Activated naive CD8-positive, alpha-beta T cell (primary cell): Measurements from ENCODE around the gene PRDM16.

ENCODE experiments used
- H3K27ac Mint-ChIP-seq: one replicate; pipeline ENCODE4 v1.8.0; 2021; ENCODE audit warnings: mixed read lengths
- H3K27me3 Mint-ChIP-seq: one replicate; pipeline ENCODE4 v1.8.0; 2021; ENCODE audit warnings: mixed read lengths
- H3K36me3 Mint-ChIP-seq: one replicate; pipeline ENCODE4 v1.8.0; 2021; ENCODE audit warnings: mixed read lengths
- H3K4me1 Mint-ChIP-seq: one replicate; pipeline ENCODE4 v1.8.0; 2021; ENCODE audit warnings: low read depth, mixed read lengths
- H3K4me3 Mint-ChIP-seq: one replicate; pipeline ENCODE4 v1.8.0; 2021; ENCODE audit warnings: mild to moderate bottlenecking, mixed read lengths
- H3K9me3 Mint-ChIP-seq: one replicate; pipeline ENCODE4 v1.8.0; 2021; ENCODE audit warnings: low read depth, mixed read lengths

Gene PRDM16

GRCh38 chr1:3067301-3067670 is 1.7 kb upstream of the PRDM16 start:
- peaks cover 2% of the 10 kb centered on the region for H3K4me1 Mint-ChIP-seq
- H3K9me3 Mint-ChIP-seq = no peaks in the 10 kb centered on the region
- H3K36me3 Mint-ChIP-seq = no peaks in the 10 kb centered on the region
- no peak overlapping the region for H3K4me3 Mint-ChIP-seq
- no peak overlapping the region for H3K27ac Mint-ChIP-seq
- H3K27me3 Mint-ChIP-seq = peaks cover 4% of the 10 kb centered on the region

- Mint-ChIP-seq H3K27me3 (peaks cover 5% of the 10 kb centered on the region), H3K9me3 (no peaks in the 10 kb centered on the region), H3K4me3 (no peak overlapping the region), H3K27ac (no peak overlapping the region), H3K36me3 (no peaks in the 10 kb centered on the region), H3K4me1 (peaks cover 2% of the 10 kb centered on the region)
Observed at GRCh38 chr1:3067671-3068563, 1.1 kb upstream of the PRDM16 start.

- peaks cover 2% of the 10 kb centered on the region for H3K4me1 Mint-ChIP-seq
- H3K36me3 Mint-ChIP-seq = no peaks in the 10 kb centered on the region
- H3K4me3 Mint-ChIP-seq = peak overlapping the region; percentile 65
- peaks cover 5% of the 10 kb centered on the region for H3K27me3 Mint-ChIP-seq
- no peaks in the 10 kb centered on the region for H3K9me3 Mint-ChIP-seq
- H3K27ac Mint-ChIP-seq = no peak overlapping the region
Observed at GRCh38 chr1:3069491-3070308, 697 bp downstream of the PRDM16 start.

- H3K4me3 Mint-ChIP-seq = no peak overlapping the region
- H3K27ac Mint-ChIP-seq = no peak overlapping the region
Observed at GRCh38 chr1:3070309-3070643, 1.3 kb downstream of the PRDM16 start.

GRCh38 chr1:3070644-3071564 is 1.9 kb downstream of the PRDM16 start:
- Mint-ChIP-seq H3K4me1 (peaks cover 2% of the 10 kb centered on the region), H3K27ac (no peak overlapping the region), H3K9me3 (no peaks in the 10 kb centered on the region), H3K27me3 (peaks cover 7% of the 10 kb centered on the region), H3K4me3 (peak overlapping the region; percentile 30), H3K36me3 (no peaks in the 10 kb centered on the region)

More at GRCh38 chr1:3070309-3070643, 1.3 kb downstream of the PRDM16 start:
- Mint-ChIP-seq H3K4me1 (peaks cover 2% of the 10 kb centered on the region), H3K27me3 (peaks cover 7% of the 10 kb centered on the region), H3K9me3 (no peaks in the 10 kb centered on the region), H3K36me3 (no peaks in the 10 kb centered on the region)

GRCh38 chr1:3071565-3072390 is 2.8 kb downstream of the PRDM16 start:
- Mint-ChIP-seq H3K27me3 (peaks cover 7% of the 10 kb centered on the region), H3K4me3 (peak overlapping the region; percentile 30), H3K36me3 (no peaks in the 10 kb centered on the region), H3K9me3 (no peaks in the 10 kb centered on the region), H3K27ac (no peak overlapping the region), H3K4me1 (peaks cover 2% of the 10 kb centered on the region)

- Mint-ChIP-seq H3K27me3 (peaks cover 7% of the 10 kb centered on the region), H3K27ac (no peak overlapping the region), H3K4me1 (peaks cover 2% of the 10 kb centered on the region), H3K4me3 (no peak overlapping the region), H3K9me3 (no peaks in the 10 kb centered on the region), H3K36me3 (no peaks in the 10 kb centered on the region)
Observed at GRCh38 chr1:3072391-3073185, 3.6 kb downstream of the PRDM16 start.

- Mint-ChIP-seq H3K27ac (no peak overlapping the region), H3K9me3 (no peaks in the 10 kb centered on the region), H3K4me3 (no peak overlapping the region), H3K27me3 (peaks cover 7% of the 10 kb centered on the region), H3K36me3 (no peaks in the 10 kb centered on the region), H3K4me1 (peaks cover 2% of the 10 kb centered on the region)
Observed at GRCh38 chr1:3073186-3073488, 4.1 kb downstream of the PRDM16 start.

GRCh38 chr1:3073489-3074296 is 4.7 kb downstream of the PRDM16 start:
- H3K27me3 Mint-ChIP-seq = peaks cover 7% of the 10 kb centered on the region
- H3K27ac Mint-ChIP-seq = no peak overlapping the region
- no peaks in the 10 kb centered on the region for H3K36me3 Mint-ChIP-seq
- peaks cover 5% of the 10 kb centered on the region for H3K4me1 Mint-ChIP-seq
- no peak overlapping the region for H3K4me3 Mint-ChIP-seq
- no peaks in the 10 kb centered on the region for H3K9me3 Mint-ChIP-seq

- no peak overlapping the region for H3K4me3 Mint-ChIP-seq
- H3K27me3 Mint-ChIP-seq = peaks cover 5% of the 10 kb centered on the region
- no peak overlapping the region for H3K27ac Mint-ChIP-seq
- peaks cover 7% of the 10 kb centered on the region for H3K4me1 Mint-ChIP-seq
- no peaks in the 10 kb centered on the region for H3K36me3 Mint-ChIP-seq
- H3K9me3 Mint-ChIP-seq = no peaks in the 10 kb centered on the region
Observed at GRCh38 chr1:3074297-3074741, 5.3 kb downstream of the PRDM16 start.

- peaks cover 5% of the 10 kb centered on the region for H3K27me3 Mint-ChIP-seq
- peaks cover 7% of the 10 kb centered on the region for H3K4me1 Mint-ChIP-seq
- H3K4me3 Mint-ChIP-seq = no peak overlapping the region
- no peak overlapping the region for H3K27ac Mint-ChIP-seq
- no peaks in the 10 kb centered on the region for H3K36me3 Mint-ChIP-seq
- H3K9me3 Mint-ChIP-seq = no peaks in the 10 kb centered on the region
Observed at GRCh38 chr1:3074800-3075199, 5.8 kb downstream of the PRDM16 start.

- Mint-ChIP-seq H3K9me3 (no peaks in the 10 kb centered on the region), H3K4me3 (no peak overlapping the region), H3K27me3 (peaks cover 5% of the 10 kb centered on the region), H3K4me1 (peaks cover 7% of the 10 kb centered on the region), H3K27ac (no peak overlapping the region), H3K36me3 (no peaks in the 10 kb centered on the region)
Observed at GRCh38 chr1:3075666-3076362, 6.8 kb downstream of the PRDM16 start.
